ENCODE data around the gene ATXN10.

ATXN10 gene

DNA sequence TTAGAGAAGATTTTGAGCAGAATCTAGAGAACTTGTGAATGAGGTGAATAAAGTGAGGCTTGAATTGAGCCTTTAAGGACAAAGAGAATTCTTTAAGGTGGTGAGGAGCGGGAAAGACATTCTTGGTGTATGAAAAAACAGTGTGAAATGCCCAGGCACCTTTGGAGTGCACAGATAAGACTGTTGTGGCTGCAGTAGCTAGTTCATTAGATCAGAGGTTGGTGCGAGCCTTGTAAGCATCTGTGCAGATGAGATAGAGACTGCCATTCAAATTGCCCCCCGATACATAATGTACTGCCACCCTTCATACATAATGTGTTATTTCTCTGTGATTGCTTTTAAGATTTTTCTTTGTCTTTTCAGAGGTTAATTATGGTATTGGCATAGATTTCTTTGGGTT is 31.3 kb downstream of the ATXN10 start:
- TF ChIP-seq GABPA (IDR thresholded peaks at IDR 0.05; ENCODE audit: low read depth) (no peak), POLR2AphosphoS5 (IDR thresholded peaks at IDR 0.05; ENCODE audit: low read depth) (no peak), SPI1 (IDR thresholded peaks at IDR 0.05; ENCODE audit: borderline replicate concordance, low read depth) (no peak)
- TF ChIP-seq, protein P1, sequence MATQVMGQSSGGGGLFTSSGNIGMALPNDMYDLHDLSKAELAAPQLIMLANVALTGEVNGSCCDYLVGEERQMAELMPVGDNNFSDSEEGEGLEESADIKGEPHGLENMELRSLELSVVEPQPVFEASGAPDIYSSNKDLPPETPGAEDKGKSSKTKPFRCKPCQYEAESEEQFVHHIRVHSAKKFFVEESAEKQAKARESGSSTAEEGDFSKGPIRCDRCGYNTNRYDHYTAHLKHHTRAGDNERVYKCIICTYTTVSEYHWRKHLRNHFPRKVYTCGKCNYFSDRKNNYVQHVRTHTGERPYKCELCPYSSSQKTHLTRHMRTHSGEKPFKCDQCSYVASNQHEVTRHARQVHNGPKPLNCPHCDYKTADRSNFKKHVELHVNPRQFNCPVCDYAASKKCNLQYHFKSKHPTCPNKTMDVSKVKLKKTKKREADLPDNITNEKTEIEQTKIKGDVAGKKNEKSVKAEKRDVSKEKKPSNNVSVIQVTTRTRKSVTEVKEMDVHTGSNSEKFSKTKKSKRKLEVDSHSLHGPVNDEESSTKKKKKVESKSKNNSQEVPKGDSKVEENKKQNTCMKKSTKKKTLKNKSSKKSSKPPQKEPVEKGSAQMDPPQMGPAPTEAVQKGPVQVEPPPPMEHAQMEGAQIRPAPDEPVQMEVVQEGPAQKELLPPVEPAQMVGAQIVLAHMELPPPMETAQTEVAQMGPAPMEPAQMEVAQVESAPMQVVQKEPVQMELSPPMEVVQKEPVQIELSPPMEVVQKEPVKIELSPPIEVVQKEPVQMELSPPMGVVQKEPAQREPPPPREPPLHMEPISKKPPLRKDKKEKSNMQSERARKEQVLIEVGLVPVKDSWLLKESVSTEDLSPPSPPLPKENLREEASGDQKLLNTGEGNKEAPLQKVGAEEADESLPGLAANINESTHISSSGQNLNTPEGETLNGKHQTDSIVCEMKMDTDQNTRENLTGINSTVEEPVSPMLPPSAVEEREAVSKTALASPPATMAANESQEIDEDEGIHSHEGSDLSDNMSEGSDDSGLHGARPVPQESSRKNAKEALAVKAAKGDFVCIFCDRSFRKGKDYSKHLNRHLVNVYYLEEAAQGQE (IDR thresholded peaks at IDR 0.05; ENCODE audit: insufficient replicate concordance, low read depth), result no peak
- TF ChIP-seq, protein P2, sequence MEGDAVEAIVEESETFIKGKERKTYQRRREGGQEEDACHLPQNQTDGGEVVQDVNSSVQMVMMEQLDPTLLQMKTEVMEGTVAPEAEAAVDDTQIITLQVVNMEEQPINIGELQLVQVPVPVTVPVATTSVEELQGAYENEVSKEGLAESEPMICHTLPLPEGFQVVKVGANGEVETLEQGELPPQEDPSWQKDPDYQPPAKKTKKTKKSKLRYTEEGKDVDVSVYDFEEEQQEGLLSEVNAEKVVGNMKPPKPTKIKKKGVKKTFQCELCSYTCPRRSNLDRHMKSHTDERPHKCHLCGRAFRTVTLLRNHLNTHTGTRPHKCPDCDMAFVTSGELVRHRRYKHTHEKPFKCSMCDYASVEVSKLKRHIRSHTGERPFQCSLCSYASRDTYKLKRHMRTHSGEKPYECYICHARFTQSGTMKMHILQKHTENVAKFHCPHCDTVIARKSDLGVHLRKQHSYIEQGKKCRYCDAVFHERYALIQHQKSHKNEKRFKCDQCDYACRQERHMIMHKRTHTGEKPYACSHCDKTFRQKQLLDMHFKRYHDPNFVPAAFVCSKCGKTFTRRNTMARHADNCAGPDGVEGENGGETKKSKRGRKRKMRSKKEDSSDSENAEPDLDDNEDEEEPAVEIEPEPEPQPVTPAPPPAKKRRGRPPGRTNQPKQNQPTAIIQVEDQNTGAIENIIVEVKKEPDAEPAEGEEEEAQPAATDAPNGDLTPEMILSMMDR (IDR thresholded peaks at IDR 0.05; ENCODE audit: insufficient read depth, low read length), result no peak
- H3K27ac ChIP-seq (replicated peaks), result no peak overlapping the region
- no peak for DNase-seq (ENCODE audit: low read depth in 1 of 2, low spot score in 1 of 2)
- no peak overlapping the region for H3K4me3 ChIP-seq (replicated peaks; ENCODE audit: insufficient read depth, low read length)
- no peaks in the 10 kb centered on the region for H3K27me3 ChIP-seq (ENCODE audit: insufficient read depth, poor library complexity, severe bottlenecking)

DNA sequence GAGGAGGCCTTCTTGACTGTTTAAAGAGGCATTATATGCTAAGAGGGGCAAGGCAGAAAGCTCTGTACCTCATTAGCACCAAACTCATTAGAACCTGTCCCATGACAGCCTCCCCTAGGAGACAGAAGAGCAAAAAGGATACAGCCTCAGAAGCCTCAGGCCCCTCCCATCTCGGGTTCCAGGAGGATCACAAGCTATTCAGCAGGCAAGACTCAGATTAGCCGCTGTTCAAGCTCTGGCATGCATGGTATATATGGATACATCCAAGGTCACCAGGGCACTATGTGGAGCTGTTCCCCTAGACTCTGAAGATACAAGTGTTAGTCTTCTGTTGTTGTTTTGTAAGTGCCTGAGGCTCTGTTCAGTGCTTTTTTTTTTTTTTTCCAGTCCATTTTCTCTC is 32.1 kb downstream of the ATXN10 start:
- H3K27me3 ChIP-seq (ENCODE audit: insufficient read depth, poor library complexity, severe bottlenecking), result no peaks in the 10 kb centered on the region
- TF ChIP-seq, protein P2 (IDR thresholded peaks at IDR 0.05; ENCODE audit: insufficient read depth, low read length), result no peak
- TF ChIP-seq POLR2AphosphoS5 (IDR thresholded peaks at IDR 0.05; ENCODE audit: low read depth) (no peak), GABPA (IDR thresholded peaks at IDR 0.05; ENCODE audit: low read depth) (no peak), SPI1 (IDR thresholded peaks at IDR 0.05; ENCODE audit: borderline replicate concordance, low read depth) (no peak)
- TF ChIP-seq, protein P1 (IDR thresholded peaks at IDR 0.05; ENCODE audit: insufficient replicate concordance, low read depth), result no peak
- H3K4me3 ChIP-seq (replicated peaks; ENCODE audit: insufficient read depth, low read length), result no peak overlapping the region
- no peak overlapping the region for H3K27ac ChIP-seq (replicated peaks)
- no peak for DNase-seq (ENCODE audit: low read depth in 1 of 2, low spot score in 1 of 2)

DNA sequence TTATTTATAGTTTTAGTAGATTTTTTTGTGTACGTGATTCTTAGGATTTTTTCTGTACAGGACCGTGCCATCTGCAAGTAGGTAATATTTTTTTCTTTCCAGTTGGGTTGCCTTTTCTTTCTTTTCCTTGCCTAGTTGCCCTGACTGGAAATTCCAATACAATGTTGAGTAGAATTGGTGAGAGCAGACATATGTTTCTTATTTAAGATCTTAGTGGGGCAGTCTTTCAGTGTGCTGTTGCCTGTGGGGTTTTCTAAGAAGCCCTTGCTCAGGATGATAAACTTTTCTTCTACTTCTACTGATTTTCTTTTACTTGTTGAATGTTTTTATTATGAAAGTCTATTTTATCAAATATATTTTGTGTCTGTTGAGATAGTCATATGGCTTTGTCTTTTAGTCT is 33.0 kb downstream of the ATXN10 start:
- TF ChIP-seq GABPA (IDR thresholded peaks at IDR 0.05; ENCODE audit: low read depth) (no peak), POLR2AphosphoS5 (IDR thresholded peaks at IDR 0.05; ENCODE audit: low read depth) (no peak), SPI1 (IDR thresholded peaks at IDR 0.05; ENCODE audit: borderline replicate concordance, low read depth) (no peak)
- TF ChIP-seq, protein P2 (IDR thresholded peaks at IDR 0.05; ENCODE audit: insufficient read depth, low read length), result no peak
- TF ChIP-seq, protein P1 (IDR thresholded peaks at IDR 0.05; ENCODE audit: insufficient replicate concordance, low read depth), result no peak
- Histone ChIP-seq H3K27me3 (ENCODE audit: insufficient read depth, poor library complexity, severe bottlenecking) (no peaks in the 10 kb centered on the region), H3K4me3 (replicated peaks; ENCODE audit: insufficient read depth, low read length) (no peak overlapping the region), H3K27ac (replicated peaks) (no peak overlapping the region)
- no peak for DNase-seq (ENCODE audit: low read depth in 1 of 2, low spot score in 1 of 2)

Measured in HL-60 (cell line).